ENCODE measurements around the gene GNG8. TPM values are rescaled to one million over a fixed set of nuclear protein-coding genes. Genes with fewer than 3 reads are reported as not detected.

Gene GNG8
- total and polyA plus RNA-seq, 2 experiments from 2014 or later = 5.9 TPM; not detected in 1

DNA sequence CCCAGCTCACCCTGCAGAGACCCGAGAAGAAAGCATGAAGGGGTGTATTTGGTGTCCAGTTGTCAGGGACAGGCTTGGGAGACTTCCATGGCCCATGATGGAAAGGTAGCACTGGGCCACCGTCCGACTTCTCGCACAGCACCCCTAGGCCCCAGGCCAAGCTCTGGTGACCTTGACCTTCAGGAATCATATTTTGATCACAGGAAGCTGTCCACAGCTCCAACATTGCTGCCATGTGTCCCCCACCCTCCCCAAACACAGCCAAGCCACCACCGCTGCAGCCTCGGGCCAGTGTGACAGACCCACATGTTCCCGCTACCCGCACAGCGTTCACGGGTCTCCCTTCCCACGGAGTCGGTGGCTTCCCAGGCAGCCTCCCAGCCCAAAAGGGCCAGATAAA is 10.3 kb downstream of the GNG8 start:
- H3K27me3 Mint-ChIP-seq (ENCODE audit: insufficient read depth, low read depth, poor library complexity) = peaks cover 13% of the 10 kb centered on the region
- no peaks in the 10 kb centered on the region for H3K27me3 ChIP-seq (ENCODE audit: insufficient read depth)
- H3K27ac Mint-ChIP-seq = no peak overlapping the region
- H3K9me3 Mint-ChIP-seq = no peaks in the 10 kb centered on the region
- no peak for DNase-seq (ENCODE audit: low spot score)
- no peaks in the 10 kb centered on the region for H4K20me1 ChIP-seq (replicated peaks; ENCODE audit: insufficient read depth)
- no peak overlapping the region for H3K4me2 ChIP-seq
- H3K9me2 ChIP-seq (ENCODE audit: insufficient read depth) = no peaks in the 10 kb centered on the region
- no peaks in the 10 kb centered on the region for H3K79me2 ChIP-seq (replicated peaks; ENCODE audit: insufficient read depth)
- peaks cover 5% of the 10 kb centered on the region; the same call in 1 of the 2 replicates for H3K4me1 ChIP-seq (ENCODE audit: insufficient read depth)
- peaks cover 11% of the 10 kb centered on the region for H3K4me1 Mint-ChIP-seq
- H3K36me3 Mint-ChIP-seq (ENCODE audit: low read depth) = no peaks in the 10 kb centered on the region; the same call in 2 of the 3 replicates
- no peak for ATAC-seq
- TF ChIP-seq ZNF331 (CRISPR knock-in tag; IDR thresholded peaks at IDR 0.05; ENCODE audit: low read depth) (no peak), STAT1 (IDR thresholded peaks at IDR 0.05; ENCODE audit: unreplicated experiment) (no peak), POLR2AphosphoS5 (IDR thresholded peaks at IDR 0.05; ENCODE audit: low read depth) (no peak), EZH2phosphoT487 (IDR thresholded peaks at IDR 0.05; ENCODE audit: unreplicated experiment) (no peak), CREB1 (CRISPR knock-in tag; IDR thresholded peaks at IDR 0.05; ENCODE audit: low read depth) (no peak), NANOG (IDR thresholded peaks at IDR 0.05; ENCODE audit: borderline replicate concordance) (no peak), CTCF (conservative IDR thresholded peaks at IDR 0.05; ENCODE audit: low read depth in 2 of 2) (no peak)
- TF ChIP-seq, protein P1, sequence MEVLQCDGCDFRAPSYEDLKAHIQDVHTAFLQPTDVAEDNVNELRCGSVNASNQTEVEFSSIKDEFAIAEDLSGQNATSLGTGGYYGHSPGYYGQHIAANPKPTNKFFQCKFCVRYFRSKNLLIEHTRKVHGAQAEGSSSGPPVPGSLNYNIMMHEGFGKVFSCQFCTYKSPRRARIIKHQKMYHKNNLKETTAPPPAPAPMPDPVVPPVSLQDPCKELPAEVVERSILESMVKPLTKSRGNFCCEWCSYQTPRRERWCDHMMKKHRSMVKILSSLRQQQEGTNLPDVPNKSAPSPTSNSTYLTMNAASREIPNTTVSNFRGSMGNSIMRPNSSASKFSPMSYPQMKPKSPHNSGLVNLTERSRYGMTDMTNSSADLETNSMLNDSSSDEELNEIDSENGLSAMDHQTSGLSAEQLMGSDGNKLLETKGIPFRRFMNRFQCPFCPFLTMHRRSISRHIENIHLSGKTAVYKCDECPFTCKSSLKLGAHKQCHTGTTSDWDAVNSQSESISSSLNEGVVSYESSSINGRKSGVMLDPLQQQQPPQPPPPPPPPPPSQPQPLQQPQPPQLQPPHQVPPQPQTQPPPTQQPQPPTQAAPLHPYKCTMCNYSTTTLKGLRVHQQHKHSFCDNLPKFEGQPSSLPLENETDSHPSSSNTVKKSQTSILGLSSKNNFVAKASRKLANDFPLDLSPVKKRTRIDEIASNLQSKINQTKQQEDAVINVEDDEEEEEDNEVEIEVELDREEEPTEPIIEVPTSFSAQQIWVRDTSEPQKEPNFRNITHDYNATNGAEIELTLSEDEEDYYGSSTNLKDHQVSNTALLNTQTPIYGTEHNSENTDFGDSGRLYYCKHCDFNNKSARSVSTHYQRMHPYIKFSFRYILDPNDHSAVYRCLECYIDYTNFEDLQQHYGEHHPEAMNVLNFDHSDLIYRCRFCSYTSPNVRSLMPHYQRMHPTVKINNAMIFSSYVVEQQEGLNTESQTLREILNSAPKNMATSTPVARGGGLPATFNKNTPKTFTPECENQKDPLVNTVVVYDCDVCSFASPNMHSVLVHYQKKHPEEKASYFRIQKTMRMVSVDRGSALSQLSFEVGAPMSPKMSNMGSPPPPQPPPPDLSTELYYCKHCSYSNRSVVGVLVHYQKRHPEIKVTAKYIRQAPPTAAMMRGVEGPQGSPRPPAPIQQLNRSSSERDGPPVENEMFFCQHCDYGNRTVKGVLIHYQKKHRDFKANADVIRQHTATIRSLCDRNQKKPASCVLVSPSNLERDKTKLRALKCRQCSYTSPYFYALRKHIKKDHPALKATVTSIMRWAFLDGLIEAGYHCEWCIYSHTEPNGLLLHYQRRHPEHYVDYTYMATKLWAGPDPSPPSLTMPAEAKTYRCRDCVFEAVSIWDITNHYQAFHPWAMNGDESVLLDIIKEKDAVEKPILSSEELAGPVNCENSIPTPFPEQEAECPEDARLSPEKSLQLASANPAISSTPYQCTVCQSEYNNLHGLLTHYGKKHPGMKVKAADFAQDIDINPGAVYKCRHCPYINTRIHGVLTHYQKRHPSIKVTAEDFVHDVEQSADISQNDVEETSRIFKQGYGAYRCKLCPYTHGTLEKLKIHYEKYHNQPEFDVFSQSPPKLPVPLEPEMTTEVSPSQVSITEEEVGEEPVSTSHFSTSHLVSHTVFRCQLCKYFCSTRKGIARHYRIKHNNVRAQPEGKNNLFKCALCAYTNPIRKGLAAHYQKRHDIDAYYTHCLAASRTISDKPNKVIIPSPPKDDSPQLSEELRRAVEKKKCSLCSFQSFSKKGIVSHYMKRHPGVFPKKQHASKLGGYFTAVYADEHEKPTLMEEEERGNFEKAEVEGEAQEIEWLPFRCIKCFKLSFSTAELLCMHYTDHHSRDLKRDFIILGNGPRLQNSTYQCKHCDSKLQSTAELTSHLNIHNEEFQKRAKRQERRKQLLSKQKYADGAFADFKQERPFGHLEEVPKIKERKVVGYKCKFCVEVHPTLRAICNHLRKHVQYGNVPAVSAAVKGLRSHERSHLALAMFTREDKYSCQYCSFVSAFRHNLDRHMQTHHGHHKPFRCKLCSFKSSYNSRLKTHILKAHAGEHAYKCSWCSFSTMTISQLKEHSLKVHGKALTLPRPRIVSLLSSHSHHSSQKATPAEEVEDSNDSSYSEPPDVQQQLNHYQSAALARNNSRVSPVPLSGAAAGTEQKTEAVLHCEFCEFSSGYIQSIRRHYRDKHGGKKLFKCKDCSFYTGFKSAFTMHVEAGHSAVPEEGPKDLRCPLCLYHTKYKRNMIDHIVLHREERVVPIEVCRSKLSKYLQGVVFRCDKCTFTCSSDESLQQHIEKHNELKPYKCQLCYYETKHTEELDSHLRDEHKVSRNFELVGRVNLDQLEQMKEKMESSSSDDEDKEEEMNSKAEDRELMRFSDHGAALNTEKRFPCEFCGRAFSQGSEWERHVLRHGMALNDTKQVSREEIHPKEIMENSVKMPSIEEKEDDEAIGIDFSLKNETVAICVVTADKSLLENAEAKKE (CRISPR knock-in tag; IDR thresholded peaks at IDR 0.05) = no peak
- H3K4me3 Mint-ChIP-seq = no peak overlapping the region
- no peak overlapping the region for H3K27ac ChIP-seq (ENCODE audit: low read depth)
- no peak overlapping the region for H3K4me3 ChIP-seq
- no peak overlapping the region for H2AFZ ChIP-seq
- H3K36me3 ChIP-seq (ENCODE audit: insufficient read depth) = no peaks in the 10 kb centered on the region
- no peaks in the 10 kb centered on the region for H3F3A ChIP-seq (replicated peaks; ENCODE audit: low read depth)

All from GM23338 (cell line).